Loucy (cell line): ENCODE results near the gene NACAD.

Experiments
- H2AFZ ChIP-seq: fragments of 200-600 bp; sonication (generic); 2 replicates; pipeline ENCODE4 v1.6.0; 2016; ENCODE audit warnings: antibody characterized with exemption, mild to moderate bottlenecking, low read length, moderate library complexity
- H3F3A ChIP-seq: fragments of 200-600 bp; 2 replicates; pipeline ENCODE4 v1.6.0; 2016; ENCODE audit warnings: antibody characterized with exemption, low read depth, mild to moderate bottlenecking
- H3K27me3 ChIP-seq: fragments of 200-600 bp; sonication (generic); 2 replicates; pipeline ENCODE4 v1.6.1; 2014; ENCODE audit warnings: low read length, mild to moderate bottlenecking; ENCODE audit not compliant: insufficient read depth, poor library complexity, severe bottlenecking
- H3K36me3 ChIP-seq: fragments of 200-600 bp; sonication (generic); 2 replicates; pipeline ENCODE4 v1.6.1; 2016; ENCODE audit warnings: low read length; ENCODE audit not compliant: insufficient read depth
- H3K4me1 ChIP-seq: fragments of 200-600 bp; sonication (generic); 2 replicates; pipeline ENCODE4 v1.5.1; 2014; ENCODE audit warnings: low read length, mild to moderate bottlenecking; ENCODE audit not compliant: insufficient read depth, poor library complexity, severe bottlenecking
- H3K4me2 ChIP-seq: fragments of 200-600 bp; sonication (generic); 2 replicates; pipeline ENCODE4 v1.6.0; 2014; ENCODE audit warnings: antibody characterized with exemption, low read length, low read depth, mild to moderate bottlenecking; ENCODE audit not compliant: poor library complexity, severe bottlenecking
- H3K4me3 ChIP-seq: fragments of 200-600 bp; sonication (generic); 2 replicates; pipeline ENCODE4 v1.5.1; 2014; ENCODE audit warnings: low read length, mild to moderate bottlenecking, mixed read lengths; ENCODE audit not compliant: poor library complexity, severe bottlenecking
- H3K79me2 ChIP-seq: fragments of 200-600 bp; sonication (generic); 2 replicates; pipeline ENCODE4 v1.6.1; 2014; ENCODE audit warnings: low read length; ENCODE audit not compliant: insufficient read depth
- H3K9ac ChIP-seq: fragments of 200-600 bp; sonication (generic); 2 replicates; pipeline ENCODE4 v1.6.0; 2014; ENCODE audit warnings: mild to moderate bottlenecking, low read depth, low read length, moderate library complexity; ENCODE audit not compliant: poor library complexity, severe bottlenecking
- H3K9me2 ChIP-seq: fragments of 200-600 bp; sonication (generic); replicated peaks from 2 replicates; pipeline ENCODE4 v1.6.1; 2016; ENCODE audit warnings: low read depth, low read length, mixed read lengths
- H3K9me3 ChIP-seq: fragments of 200-600 bp; sonication (generic); 2 replicates; pipeline ENCODE4 v1.6.1; 2014; ENCODE audit warnings: mild to moderate bottlenecking, antibody characterized with exemption, low read length, low read depth; ENCODE audit not compliant: insufficient read depth
- H4K20me1 ChIP-seq: fragments of 200-600 bp; sonication (generic); 2 replicates; pipeline ENCODE4 v1.6.0; 2014; ENCODE audit warnings: antibody characterized with exemption, low read length, mild to moderate bottlenecking; ENCODE audit not compliant: insufficient read depth, poor library complexity, severe bottlenecking
- CTCF ChIP-seq: fragments of 200-600 bp; sonication (generic); conservative IDR thresholded peaks from 2 replicates; pipeline ENCODE4 v1.5.1; 2014; ENCODE audit warnings: mild to moderate bottlenecking, antibody characterized with exemption, low read length
- EZH2phosphoT487 ChIP-seq: fragments of 200-600 bp; IDR thresholded peaks from 2 replicates; pipeline ENCODE4 v1.6.1; 2018; ENCODE audit warnings: antibody characterized with exemption, mild to moderate bottlenecking, moderate library complexity, borderline replicate concordance

NACAD gene

GRCh38 chr7:45070254-45070642 is 18.5 kb downstream of the NACAD start:
- H4K20me1 ChIP-seq: peaks cover 30% of the 10 kb centered on the region
- peaks cover 93% of the 10 kb centered on the region; the same call in 1 of the 2 replicates for H3K36me3 ChIP-seq

DNA sequence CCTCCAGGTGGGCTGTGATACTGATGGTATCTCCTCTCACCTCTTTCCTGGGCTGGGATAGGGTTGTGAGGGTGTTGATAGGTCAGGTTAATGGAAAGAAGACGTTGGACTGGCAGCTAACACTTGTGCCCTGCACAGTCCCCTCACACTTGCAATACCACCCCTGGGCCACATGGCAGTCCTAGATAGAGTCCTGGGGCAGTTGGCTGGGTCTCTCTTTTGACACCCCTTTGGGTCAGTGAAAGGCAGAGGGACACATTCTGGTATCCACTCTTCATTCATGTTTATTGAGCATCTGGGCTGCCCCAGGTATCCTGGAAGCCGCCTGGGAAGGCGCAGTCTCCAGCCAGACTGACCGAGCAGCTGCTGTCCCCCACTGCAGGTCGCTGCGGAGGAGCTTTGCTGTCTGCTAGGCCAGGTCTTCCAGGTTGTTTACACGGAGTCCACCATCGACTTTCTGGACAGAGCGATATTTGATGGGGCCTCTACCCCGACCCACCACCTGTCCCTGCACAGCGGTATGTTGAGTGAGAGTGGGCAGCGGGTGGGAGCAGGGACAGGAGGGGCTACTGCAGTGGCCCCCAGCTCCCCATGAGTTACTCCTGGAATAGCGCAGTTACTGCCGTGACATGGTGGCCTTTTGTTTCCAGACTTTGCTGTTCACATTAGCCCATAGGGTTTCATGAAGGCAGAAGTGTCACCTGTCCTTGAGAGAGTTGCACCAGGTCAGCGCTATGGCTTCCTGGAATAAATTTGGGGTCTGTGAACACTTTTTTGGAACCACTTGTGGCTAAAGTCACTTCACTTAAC is 19.1 kb downstream of the NACAD start:
- Histone ChIP-seq H4K20me1 (peaks cover 34% of the 10 kb centered on the region), H3K9me3 (no peaks in the 10 kb centered on the region), H3K4me3 (no peak overlapping the region), H3F3A (no peaks in the 10 kb centered on the region), H3K4me1 (no peaks in the 10 kb centered on the region), H2AFZ (no peak overlapping the region), H3K9me2 (no peaks in the 10 kb centered on the region), H3K9ac (no peak overlapping the region), H3K4me2 (no peak overlapping the region), H3K79me2 (peaks cover 47% of the 10 kb centered on the region), H3K36me3 (peaks cover 93% of the 10 kb centered on the region; the same call in 1 of the 2 replicates), H3K27me3 (no peaks in the 10 kb centered on the region)
- TF ChIP-seq CTCF: no peak; the same call in 1 of the 2 replicates
- TF ChIP-seq EZH2phosphoT487: no peak

More at GRCh38 chr7:45070254-45070642, 18.5 kb downstream of the NACAD start:
- Histone ChIP-seq H3K27me3 (no peaks in the 10 kb centered on the region), H3K4me3 (no peak overlapping the region), H3K79me2 (peaks cover 42% of the 10 kb centered on the region), H3K9ac (no peak overlapping the region), H3K9me3 (no peaks in the 10 kb centered on the region), H3F3A (no peaks in the 10 kb centered on the region), H3K4me1 (no peaks in the 10 kb centered on the region), H3K4me2 (no peak overlapping the region), H2AFZ (no peak overlapping the region), H3K9me2 (no peaks in the 10 kb centered on the region)
- no peak for TF ChIP-seq EZH2phosphoT487
- no peak for TF ChIP-seq CTCF

DNA sequence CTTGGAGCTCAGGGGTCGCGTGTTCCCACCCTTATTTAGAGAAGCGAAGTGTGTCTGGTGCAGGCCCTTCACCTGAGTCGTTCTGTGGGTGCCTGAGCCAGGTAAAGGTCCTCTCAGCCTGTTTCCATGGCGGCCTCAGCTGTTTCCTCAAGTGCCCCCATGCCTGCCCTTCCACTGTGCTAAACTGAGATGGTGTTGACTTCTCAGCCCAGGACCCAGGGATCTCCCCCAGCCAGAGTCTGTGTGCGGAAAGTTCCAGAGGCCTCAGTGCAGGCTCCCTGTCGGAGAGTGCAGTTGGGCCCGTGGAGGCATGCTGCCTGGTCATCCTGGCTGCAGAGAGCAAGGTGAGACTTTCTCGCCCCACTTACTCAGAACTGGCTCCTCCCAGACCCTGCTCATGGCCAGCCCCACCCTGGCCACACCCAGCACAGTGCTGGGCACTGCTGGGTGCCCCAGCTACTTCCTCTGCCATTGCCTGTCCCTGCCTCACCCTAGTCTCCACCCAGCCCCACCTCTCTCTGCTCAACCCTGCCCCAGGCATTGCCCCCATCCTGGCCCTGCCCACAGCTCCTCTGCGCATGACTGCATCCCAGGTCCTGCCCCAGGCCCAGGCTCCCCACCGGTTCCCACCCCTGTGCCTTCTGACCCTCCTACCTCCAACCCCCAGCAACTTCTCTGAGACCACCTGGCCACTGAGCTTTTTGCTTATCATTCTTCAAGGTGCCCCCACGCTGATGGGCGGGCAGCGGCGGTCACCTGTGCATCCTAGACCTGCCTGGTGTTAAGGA is 20.3 kb downstream of the NACAD start:
- H3K27me3 ChIP-seq: no peaks in the 10 kb centered on the region
- H3K4me1 ChIP-seq: no peaks in the 10 kb centered on the region
- H3K79me2 ChIP-seq: peaks cover 59% of the 10 kb centered on the region
- no peaks in the 10 kb centered on the region for H3K9me2 ChIP-seq
- H2AFZ ChIP-seq: no peak overlapping the region
- H3K4me2 ChIP-seq: no peak overlapping the region
- H3F3A ChIP-seq: no peaks in the 10 kb centered on the region
- peaks cover 47% of the 10 kb centered on the region for H4K20me1 ChIP-seq
- TF ChIP-seq CTCF (no peak), EZH2phosphoT487 (no peak)
- no peak overlapping the region for H3K9ac ChIP-seq
- H3K9me3 ChIP-seq: no peaks in the 10 kb centered on the region
- H3K36me3 ChIP-seq: peaks cover 93% of the 10 kb centered on the region
- H3K4me3 ChIP-seq: no peak overlapping the region
